H9 (cell line): ENCODE data around the gene PMM2. TPM values are rescaled to one million over a fixed set of nuclear protein-coding genes. Genes with fewer than 3 reads are reported as not detected.
A peak's percentile ranks its signal among the peaks of the same experiment; 100 is the strongest.

Experiments used
- DNase-seq: peaks from one replicate; pipeline ENCODE4 v3.0.0-alpha.2; 2017
- H2AFZ ChIP-seq: one replicate; pipeline ENCODE4 v1.6.1; 2013; ENCODE audit warnings: mild to moderate bottlenecking, low read length, control low read depth, moderate library complexity
- H2AK5ac ChIP-seq: 2 replicates; pipeline ENCODE4 v1.6.1; 2013; ENCODE audit warnings: low read length, control low read depth, mixed read lengths; ENCODE audit not compliant: insufficient read length
- H2BK120ac ChIP-seq: one replicate; pipeline ENCODE4 v1.6.1; 2013; ENCODE audit warnings: low read depth, mild to moderate bottlenecking, low read length, control low read depth, inconsistent platforms; ENCODE audit not compliant: poor library complexity, severe bottlenecking
- H2BK12ac ChIP-seq: 2 replicates; pipeline ENCODE4 v1.6.1; 2013; ENCODE audit warnings: low read length, control low read depth, mixed read lengths, low read depth; ENCODE audit not compliant: insufficient read length
- H2BK15ac ChIP-seq: 2 replicates; pipeline ENCODE4 v1.6.1; 2013; ENCODE audit warnings: low read depth, low read length, control low read depth
- H2BK20ac ChIP-seq: one replicate; pipeline ENCODE4 v1.6.1; 2013; ENCODE audit warnings: low read depth, mild to moderate bottlenecking, low read length, control low read depth, inconsistent platforms; ENCODE audit not compliant: poor library complexity, severe bottlenecking
- H2BK5ac ChIP-seq: 2 replicates; pipeline ENCODE4 v1.6.1; 2013; ENCODE audit warnings: low read length, control low read depth, mixed read lengths; ENCODE audit not compliant: insufficient read length
- H3K14ac ChIP-seq: 2 replicates; pipeline ENCODE4 v1.6.1; 2013; ENCODE audit warnings: low read length, control low read depth; ENCODE audit not compliant: insufficient read depth
- H3K18ac ChIP-seq: 2 replicates; pipeline ENCODE4 v1.6.1; 2013; ENCODE audit warnings: low read depth, mild to moderate bottlenecking, mixed read lengths, low read length, control low read depth; ENCODE audit not compliant: insufficient read length
- H3K23ac ChIP-seq: 2 replicates; pipeline ENCODE4 v1.6.1; 2013; ENCODE audit warnings: low read length, control low read depth, mixed read lengths, low read depth; ENCODE audit not compliant: insufficient read length
- H3K23me2 ChIP-seq: 2 replicates; pipeline ENCODE4 v1.6.1; 2013; ENCODE audit warnings: low read depth, mild to moderate bottlenecking, mixed read lengths, low read length, control low read depth; ENCODE audit not compliant: insufficient read length, poor library complexity, severe bottlenecking
- H3K27ac ChIP-seq: 2 replicates; pipeline ENCODE4 v1.5.1; 2013; ENCODE audit warnings: low read length, control low read depth, mixed read lengths, low read depth; ENCODE audit not compliant: insufficient read length
- H3K27me3 ChIP-seq: 2 replicates; pipeline ENCODE4 v1.6.1; 2013; ENCODE audit warnings: low read length, control low read depth, inconsistent platforms; ENCODE audit not compliant: insufficient read depth
- H3K4ac ChIP-seq: 2 replicates; pipeline ENCODE4 v1.6.1; 2013; ENCODE audit warnings: low read depth, mild to moderate bottlenecking, control low read depth, inconsistent platforms, low read length, moderate library complexity
- H3K4me1 ChIP-seq: 2 replicates; pipeline ENCODE4 v1.6.1; 2013; ENCODE audit warnings: low read length, control low read depth, inconsistent platforms; ENCODE audit not compliant: insufficient read depth
- H3K4me2 ChIP-seq: 2 replicates; pipeline ENCODE4 v1.6.1; 2013; ENCODE audit warnings: low read length, control low read depth, mixed read lengths; ENCODE audit not compliant: insufficient read length, insufficient read depth
- H3K56ac ChIP-seq: 2 replicates; pipeline ENCODE4 v1.6.1; 2013; ENCODE audit warnings: low read depth, mild to moderate bottlenecking, mixed read lengths, low read length, control low read depth; ENCODE audit not compliant: insufficient read length
- H3K79me1 ChIP-seq: 2 replicates; pipeline ENCODE4 v1.6.1; 2013; ENCODE audit warnings: low read depth, mild to moderate bottlenecking, moderate library complexity, low read length, control low read depth, inconsistent platforms; ENCODE audit not compliant: insufficient read depth, poor library complexity, severe bottlenecking
- H3K79me2 ChIP-seq: 2 replicates; pipeline ENCODE4 v1.6.1; 2013; ENCODE audit warnings: low read length, control low read depth, inconsistent platforms; ENCODE audit not compliant: insufficient read depth
- H3K9ac ChIP-seq: 2 replicates; pipeline ENCODE4 v1.6.1; 2013; ENCODE audit warnings: low read length, control low read depth, mixed read lengths; ENCODE audit not compliant: insufficient read length; ENCODE audit errors: extremely low read depth
- H3K9me3 ChIP-seq: one replicate; pipeline ENCODE4 v1.6.1; 2013; ENCODE audit warnings: low read depth, low read length, inconsistent platforms; ENCODE audit not compliant: control insufficient read depth
- H3T11ph ChIP-seq: one replicate; pipeline ENCODE4 v1.6.1; 2013; ENCODE audit warnings: mild to moderate bottlenecking, low read length, control low read depth, inconsistent platforms
- H4K20me1 ChIP-seq: one replicate; pipeline ENCODE4 v1.6.1; 2013; ENCODE audit not compliant: control insufficient read depth, insufficient read length, insufficient read depth
- H4K5ac ChIP-seq: 2 replicates; pipeline ENCODE4 v1.6.1; 2013; ENCODE audit warnings: low read depth, mild to moderate bottlenecking, mixed read lengths, low read length, control low read depth; ENCODE audit not compliant: insufficient read length
- H4K8ac ChIP-seq: replicated peaks from 2 replicates; pipeline ENCODE4 v1.6.1; 2013; ENCODE audit warnings: low read length, control low read depth, mixed read lengths, low read depth; ENCODE audit not compliant: insufficient read length
- H4K91ac ChIP-seq: 2 replicates; pipeline ENCODE4 v1.6.1; 2013; ENCODE audit warnings: low read depth, mild to moderate bottlenecking, moderate library complexity, mixed read lengths, low read length, control low read depth; ENCODE audit not compliant: insufficient read length
- H3K27ac Mint-ChIP-seq, 3 experiments: 2 replicates in 2 of 3; 3 replicates in 1 of 3; pipeline ENCODE4 v1.8.0; 2020 to 2021; ENCODE audit warnings: mixed read lengths in 3 of 3, mild to moderate bottlenecking in 1 of 3, moderate library complexity in 1 of 3
- H3K27me3 Mint-ChIP-seq: 2 replicates; pipeline ENCODE4 v1.8.0; 2021; ENCODE audit warnings: low read depth, mild to moderate bottlenecking, moderate library complexity, mixed read lengths
- H3K36me3 Mint-ChIP-seq, 3 experiments: 2 replicates in 2 of 3; 3 replicates in 1 of 3; pipeline ENCODE4 v1.8.0; 2020 to 2021; ENCODE audit warnings: low read depth in 3 of 3, mixed read lengths in 3 of 3; ENCODE audit not compliant: insufficient read depth in 1 of 3
- H3K4me1 Mint-ChIP-seq, 2 experiments: 2 replicates each; pipeline ENCODE4 v1.8.0; 2020; ENCODE audit warnings: mixed read lengths in 2 of 2
- H3K4me3 Mint-ChIP-seq, 2 experiments: 2 replicates in 1 of 2; 3 replicates in 1 of 2; pipeline ENCODE4 v1.8.0; 2020 to 2021; ENCODE audit warnings: mild to moderate bottlenecking in 2 of 2, mixed read lengths in 2 of 2, moderate library complexity in 1 of 2
- H3K9me3 Mint-ChIP-seq, 2 experiments: 2 replicates in 1 of 2; 3 replicates in 1 of 2; pipeline ENCODE4 v1.8.0; 2020; ENCODE audit warnings: mild to moderate bottlenecking in 2 of 2, mixed read lengths in 2 of 2, moderate library complexity in 1 of 2
- WGBS: extraction: QIAGEN DNeasy Blood & Tissue Kit; methylation state at CpG from one replicate; pipeline ENCODE4 v1.1.7; 2013; ENCODE audit warnings: missing lambda C conversion rate, low lambda C conversion rate, mixed read lengths; ENCODE audit not compliant: insufficient read length; ENCODE audit errors: extremely low coverage; 5-methylcytosine and 5-hydroxymethylcytosine counted together
- total RNA-seq: library from RNA; stranded (reverse); gene quantifications from 2 replicates; pipeline ENCODE4 v1.2.1, GENCODE V29; 2021
- TF ChIP-seq, protein P1 (sequence below): fragments of 200-600 bp; sonication (generic); conservative IDR thresholded peaks from 3 replicates; pipeline ENCODE4 v1.8.0; 2021; ENCODE audit warnings: antibody characterized with exemption, mild to moderate bottlenecking

Gene PMM2
- total RNA-seq, 1 experiment from 2014 or later, result 82.7 TPM

DNA sequence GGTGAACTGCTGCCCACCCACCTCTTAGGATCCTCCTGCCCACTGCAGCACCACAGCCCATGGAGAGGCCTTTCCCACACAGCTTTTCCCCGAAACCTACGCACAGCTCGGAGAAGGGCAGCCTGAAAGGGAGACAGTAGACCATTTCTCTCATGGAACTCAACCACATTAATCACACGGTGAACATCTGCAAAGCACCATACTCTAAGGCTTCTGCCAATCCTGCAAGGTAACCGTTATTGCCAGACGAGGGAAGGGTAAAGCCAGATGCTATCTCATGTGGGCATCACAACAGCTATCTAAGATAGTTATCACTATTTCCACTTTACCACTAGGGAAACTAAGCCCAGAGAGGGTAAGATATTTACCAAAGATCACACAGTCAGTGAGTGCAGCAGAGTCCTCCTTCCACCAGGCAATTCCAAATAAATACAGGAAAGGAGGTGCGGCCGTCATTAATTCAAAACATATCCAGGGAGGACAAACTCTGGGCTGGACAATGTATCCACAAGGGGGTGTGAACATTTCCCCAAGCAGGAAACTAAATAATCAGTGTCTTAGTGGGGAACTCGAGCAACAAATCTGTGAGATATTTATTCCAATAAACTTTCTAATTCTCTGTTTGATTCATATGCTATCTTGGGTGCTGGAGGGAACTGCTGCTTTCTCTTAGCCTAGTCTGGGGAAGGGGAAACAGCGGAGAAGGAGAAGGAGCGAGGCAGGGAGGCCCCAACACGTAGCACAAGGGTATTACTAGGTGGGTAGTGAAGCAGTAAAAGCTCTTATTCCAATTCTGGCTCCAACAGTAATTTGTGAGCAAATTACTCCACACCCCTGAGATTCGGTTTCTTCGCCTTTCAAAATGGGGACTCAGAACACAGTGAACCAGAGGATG lies 923 bp upstream of the PMM2 start:
- Histone ChIP-seq H2BK12ac (no peak overlapping the region), H3K23me2 (peaks cover 4% of the 10 kb centered on the region), H3K4me1 (0 out of 2 replicates have a peak, but pooled peaks cover 2% of the 10 kb centered on the region), H4K91ac (no peak overlapping the region), H2BK15ac (no peak overlapping the region), H3K27ac (no peak overlapping the region), H3K23ac (no peak overlapping the region), H3K4ac (no peak overlapping the region), H3K18ac (peak overlapping the region; percentile 6), H2BK120ac (no peak overlapping the region), H3K9me3 (no peaks in the 10 kb centered on the region), H4K20me1 (no peaks in the 10 kb centered on the region), H2AK5ac (no peak overlapping the region), H4K5ac (no peak overlapping the region), H3K9ac (peak overlapping the region; percentile 82), H3K79me1 (no peaks in the 10 kb centered on the region), H4K8ac (no peak overlapping the region), H3K79me2 (peaks cover 18% of the 10 kb centered on the region), H3T11ph (no peak overlapping the region), H3K56ac (no peak overlapping the region), H3K4me2 (peak overlapping the region; percentile 95), H2BK5ac (no peak overlapping the region), H3K14ac (peak overlapping the region; percentile 20; the same call in 1 of the 2 replicates), H2BK20ac (no peak overlapping the region), H2AFZ (no peak overlapping the region), H3K27me3 (no peaks in the 10 kb centered on the region)
- Mint-ChIP-seq H3K4me1 (peaks cover 18 to 19% of the 10 kb centered on the region in 2 experiments), H3K27ac (peak overlapping the region; percentile 18 to 98 (median 96); a peak in 5 of 7 replicates), H3K36me3 (peaks cover 0 to 25% (median 23%) of the 10 kb centered on the region in 3 experiments; a peak in 5 of 7 replicates), H3K27me3 (no peaks in the 10 kb centered on the region), H3K9me3 (no peaks in the 10 kb centered on the region), H3K4me3 (peak overlapping the region; percentile 93 to 95)
- TF ChIP-seq, protein P1, sequence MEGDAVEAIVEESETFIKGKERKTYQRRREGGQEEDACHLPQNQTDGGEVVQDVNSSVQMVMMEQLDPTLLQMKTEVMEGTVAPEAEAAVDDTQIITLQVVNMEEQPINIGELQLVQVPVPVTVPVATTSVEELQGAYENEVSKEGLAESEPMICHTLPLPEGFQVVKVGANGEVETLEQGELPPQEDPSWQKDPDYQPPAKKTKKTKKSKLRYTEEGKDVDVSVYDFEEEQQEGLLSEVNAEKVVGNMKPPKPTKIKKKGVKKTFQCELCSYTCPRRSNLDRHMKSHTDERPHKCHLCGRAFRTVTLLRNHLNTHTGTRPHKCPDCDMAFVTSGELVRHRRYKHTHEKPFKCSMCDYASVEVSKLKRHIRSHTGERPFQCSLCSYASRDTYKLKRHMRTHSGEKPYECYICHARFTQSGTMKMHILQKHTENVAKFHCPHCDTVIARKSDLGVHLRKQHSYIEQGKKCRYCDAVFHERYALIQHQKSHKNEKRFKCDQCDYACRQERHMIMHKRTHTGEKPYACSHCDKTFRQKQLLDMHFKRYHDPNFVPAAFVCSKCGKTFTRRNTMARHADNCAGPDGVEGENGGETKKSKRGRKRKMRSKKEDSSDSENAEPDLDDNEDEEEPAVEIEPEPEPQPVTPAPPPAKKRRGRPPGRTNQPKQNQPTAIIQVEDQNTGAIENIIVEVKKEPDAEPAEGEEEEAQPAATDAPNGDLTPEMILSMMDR, result 0 out of 3 replicates have a peak, but pooled peaks have one; percentile 9
- no peak for DNase-seq
- no CpG with 5 or more reads among the region's 14 CpGs for WGBS
